Measurements from ENCODE around the gene FUT3.
"Not testable (repeated sequence)": the region's sequence is repeated elsewhere in the genome, so short reads cannot be mapped to it uniquely, and the experiment has no call there.

Gene FUT3

GRCh38 chr19:5891572-5891937 lies 40.3 kb upstream of the FUT3 start:
- in situ Hi-C loops (cut with HindIII; ENCODE audit: low sequenced_read_pairs): no loop called here
- TF ChIP-seq CTCF (IDR thresholded peaks at IDR 0.05; ENCODE audit: low read depth, low read length): no peak
- DNase-seq (ENCODE audit: low read depth, low spot score): no peak
- H3K4me3 ChIP-seq (ENCODE audit: low read depth, low read length): no peak overlapping the region

- no peak for DNase-seq (ENCODE audit: low read depth, low spot score)
- no peak overlapping the region for H3K4me3 ChIP-seq (ENCODE audit: low read depth, low read length)
- in situ Hi-C loops (cut with HindIII; ENCODE audit: low sequenced_read_pairs): no loop called here
- no peak for TF ChIP-seq CTCF (IDR thresholded peaks at IDR 0.05; ENCODE audit: low read depth, low read length)
Measured at GRCh38 chr19:5890099-5890498, 38.9 kb upstream of the FUT3 start.

- no peak for TF ChIP-seq CTCF (IDR thresholded peaks at IDR 0.05; ENCODE audit: low read depth, low read length)
- no peak overlapping the region for H3K4me3 ChIP-seq (ENCODE audit: low read depth, low read length)
- no peak for DNase-seq (ENCODE audit: low read depth, low spot score)
- in situ Hi-C loops (cut with HindIII; ENCODE audit: low sequenced_read_pairs): no loop called here
Measured at GRCh38 chr19:5889288-5889971, 38.2 kb upstream of the FUT3 start.

- in situ Hi-C loops (cut with HindIII; ENCODE audit: low sequenced_read_pairs); H3K4me3 ChIP-seq (ENCODE audit: low read depth, low read length); DNase-seq (ENCODE audit: low read depth, low spot score): not testable (repeated sequence)
Measured at GRCh38 chr19:5884065-5884811, 33.0 kb upstream of the FUT3 start.

- H3K4me3 ChIP-seq (ENCODE audit: low read depth, low read length); in situ Hi-C loops (cut with HindIII; ENCODE audit: low sequenced_read_pairs); DNase-seq (ENCODE audit: low read depth, low spot score): not testable (repeated sequence)
Measured at GRCh38 chr19:5883157-5883873, 32.1 kb upstream of the FUT3 start.

GRCh38 chr19:5882421-5882968 lies 31.2 kb upstream of the FUT3 start:
- in situ Hi-C loops (cut with HindIII; ENCODE audit: low sequenced_read_pairs): no loop called here
- no peak for DNase-seq (ENCODE audit: low read depth, low spot score)
- TF ChIP-seq CTCF (IDR thresholded peaks at IDR 0.05; ENCODE audit: low read depth, low read length): no peak
- H3K4me3 ChIP-seq (ENCODE audit: low read depth, low read length): no peak overlapping the region

- in situ Hi-C loops (cut with HindIII; ENCODE audit: low sequenced_read_pairs): no loop called here
- DNase-seq (ENCODE audit: low read depth, low spot score): no peak
- no peak overlapping the region for H3K4me3 ChIP-seq (ENCODE audit: low read depth, low read length)
- TF ChIP-seq CTCF (IDR thresholded peaks at IDR 0.05; ENCODE audit: low read depth, low read length): no peak
Measured at GRCh38 chr19:5881543-5882299, 30.5 kb upstream of the FUT3 start.

Measured in astrocyte of the spinal cord (primary cell).